Muscle layer of colon (tissue), 2 donors: ENCODE results near the gene DCDC2.

Experiments used
- H3K27ac ChIP-seq: one replicate; pipeline ENCODE4 v1.7.0; 2013; ENCODE audit warnings: low read depth, mild to moderate bottlenecking, low read length, moderate library complexity
- H3K27me3 ChIP-seq, 2 donors: one replicate each; pipeline ENCODE4 v1.7.0; 2013; ENCODE audit warnings: low read length in 2 of 2, mild to moderate bottlenecking in 2 of 2; ENCODE audit not compliant: insufficient read depth in 2 of 2, control insufficient read depth in 1 of 2
- H3K36me3 ChIP-seq: one replicate; pipeline ENCODE4 v1.7.0; 2013; ENCODE audit warnings: mild to moderate bottlenecking, low read length; ENCODE audit not compliant: insufficient read depth
- H3K4me1 ChIP-seq: one replicate; pipeline ENCODE4 v1.7.0; 2013; ENCODE audit warnings: mild to moderate bottlenecking, low read length; ENCODE audit not compliant: insufficient read depth
- H3K4me3 ChIP-seq, 2 donors: one replicate each; pipeline ENCODE4 v1.7.0; 2013; ENCODE audit warnings: low read length in 2 of 2, low read depth in 1 of 2, mild to moderate bottlenecking in 1 of 2, moderate library complexity in 1 of 2
- H3K9ac ChIP-seq: one replicate; pipeline ENCODE4 v1.7.0; 2013; ENCODE audit warnings: low read length
- H3K9me3 ChIP-seq: one replicate; pipeline ENCODE4 v1.7.0; 2013; ENCODE audit warnings: mild to moderate bottlenecking, low read length
- donor health status: abdominal sarcoma.
- donor health status: Adenocarcinoma of cecum.

DCDC2 gene

DNA sequence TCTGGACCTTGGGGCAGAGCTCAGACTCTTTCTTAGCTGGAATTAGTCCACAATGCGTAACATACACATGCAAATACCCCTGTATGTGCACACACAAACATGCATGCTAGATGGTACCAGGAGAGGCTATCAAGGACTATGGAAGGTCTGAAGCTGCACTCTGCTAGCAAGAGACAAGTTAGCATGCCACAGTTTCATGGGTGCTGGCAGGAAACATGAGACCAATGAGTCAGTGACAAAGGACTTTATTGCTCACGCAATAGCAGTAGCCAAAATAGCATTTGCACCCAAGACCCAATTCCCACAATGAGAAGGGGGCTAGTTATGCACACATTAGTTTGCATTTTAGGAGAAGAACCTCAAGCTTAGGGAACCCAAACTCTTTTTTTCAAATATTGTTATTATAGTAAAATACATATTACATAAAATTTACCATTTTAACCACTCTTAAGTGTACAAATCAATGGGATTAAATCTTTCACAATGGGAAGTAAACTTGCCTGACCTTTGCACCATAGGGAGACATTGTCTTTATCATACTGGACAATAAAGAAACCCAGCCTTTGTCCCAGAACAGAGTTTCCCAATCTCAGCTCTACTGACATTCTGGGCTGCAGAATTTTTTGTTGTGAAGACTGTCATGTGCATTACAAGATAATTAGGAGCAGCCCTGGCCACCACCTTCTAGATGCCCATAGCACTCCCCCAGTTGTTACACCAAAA lies 162.7 kb downstream of the DCDC2 start:
- Histone ChIP-seq H3K9me3 (no peaks in the 10 kb centered on the region), H3K27me3 (no peaks in the 10 kb centered on the region), H3K27ac (no peak overlapping the region), H3K36me3 (no peaks in the 10 kb centered on the region), H3K4me3 (no peak overlapping the region), H3K9ac (no peak overlapping the region), H3K4me1 (no peaks in the 10 kb centered on the region)

GRCh38 chr6:24193364-24193763 lies 164.5 kb downstream of the DCDC2 start:
- H3K36me3 ChIP-seq, result no peaks in the 10 kb centered on the region
- no peaks in the 10 kb centered on the region for H3K9me3 ChIP-seq
- H3K27me3 ChIP-seq, result no peaks in the 10 kb centered on the region
- no peak overlapping the region for H3K27ac ChIP-seq
- H3K4me1 ChIP-seq, result no peaks in the 10 kb centered on the region
- no peak overlapping the region for H3K4me3 ChIP-seq
- H3K9ac ChIP-seq, result no peak overlapping the region

- H3K4me3 ChIP-seq, result no peak overlapping the region
- no peaks in the 10 kb centered on the region for H3K4me1 ChIP-seq
- H3K27ac ChIP-seq, result no peak overlapping the region
- H3K9me3 ChIP-seq, result no peaks in the 10 kb centered on the region
- H3K27me3 ChIP-seq, result no peaks in the 10 kb centered on the region
- H3K9ac ChIP-seq, result no peak overlapping the region
- no peaks in the 10 kb centered on the region for H3K36me3 ChIP-seq
Measured at GRCh38 chr6:24191346-24191745, 166.5 kb downstream of the DCDC2 start.

DNA sequence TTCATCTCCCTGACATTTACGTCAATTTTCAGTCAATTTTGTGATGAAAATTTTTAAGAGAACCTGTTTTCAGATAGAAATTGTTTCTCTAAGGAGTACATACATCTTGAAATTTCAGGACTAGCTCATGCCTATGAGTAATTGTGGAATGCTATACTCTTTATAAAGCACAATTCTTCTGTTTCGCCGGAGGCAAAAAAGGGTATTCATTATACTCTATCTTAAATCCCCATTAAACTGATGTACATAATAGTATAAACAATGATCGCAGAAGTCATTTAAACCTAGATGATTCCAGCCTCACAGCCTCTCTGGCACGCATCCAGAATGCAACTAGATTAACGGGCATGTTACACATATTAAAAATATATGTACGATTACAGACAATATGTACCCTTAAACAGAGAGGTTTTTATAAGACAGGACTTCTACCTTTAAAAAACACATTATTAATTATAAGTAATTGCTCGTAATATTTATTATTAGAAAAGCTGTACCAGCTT lies 169.2 kb downstream of the DCDC2 start:
- H3K27me3 ChIP-seq, result no peaks in the 10 kb centered on the region
- no peaks in the 10 kb centered on the region for H3K36me3 ChIP-seq
- no peaks in the 10 kb centered on the region for H3K4me1 ChIP-seq
- H3K27ac ChIP-seq, result no peak overlapping the region
- no peaks in the 10 kb centered on the region for H3K9me3 ChIP-seq
- no peak overlapping the region for H3K4me3 ChIP-seq
- no peak overlapping the region for H3K9ac ChIP-seq

GRCh38 chr6:24187965-24188577 lies 169.8 kb downstream of the DCDC2 start:
- H3K4me1 ChIP-seq, result no peaks in the 10 kb centered on the region
- H3K4me3 ChIP-seq, result no peak overlapping the region
- no peak overlapping the region for H3K27ac ChIP-seq
- H3K36me3 ChIP-seq, result no peaks in the 10 kb centered on the region
- no peak overlapping the region for H3K9ac ChIP-seq
- no peaks in the 10 kb centered on the region for H3K27me3 ChIP-seq
- no peaks in the 10 kb centered on the region for H3K9me3 ChIP-seq

DNA sequence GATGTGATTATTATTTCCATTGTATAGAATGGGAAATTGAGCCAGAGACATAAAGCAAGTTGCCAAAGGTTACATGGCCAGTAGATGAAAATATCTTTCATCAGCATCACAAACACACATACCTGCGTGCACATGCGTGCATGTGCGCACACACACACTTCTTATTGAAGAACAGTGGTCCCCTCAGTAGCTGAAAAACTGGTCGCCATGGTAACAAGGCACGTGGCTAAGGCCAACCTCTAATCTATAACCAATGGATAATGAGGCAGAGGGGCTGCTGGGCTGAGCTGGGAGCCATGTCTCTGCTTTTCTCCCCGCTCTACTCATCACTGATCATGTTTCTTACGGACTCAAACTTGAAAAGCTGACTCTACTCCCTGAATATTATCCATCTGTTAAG lies 171.5 kb downstream of the DCDC2 start:
- no peak overlapping the region for H3K27ac ChIP-seq
- no peaks in the 10 kb centered on the region for H3K4me1 ChIP-seq
- no peaks in the 10 kb centered on the region for H3K36me3 ChIP-seq
- H3K4me3 ChIP-seq, result no peak overlapping the region
- no peak overlapping the region for H3K9ac ChIP-seq
- H3K9me3 ChIP-seq, result no peaks in the 10 kb centered on the region
- no peaks in the 10 kb centered on the region for H3K27me3 ChIP-seq

DNA sequence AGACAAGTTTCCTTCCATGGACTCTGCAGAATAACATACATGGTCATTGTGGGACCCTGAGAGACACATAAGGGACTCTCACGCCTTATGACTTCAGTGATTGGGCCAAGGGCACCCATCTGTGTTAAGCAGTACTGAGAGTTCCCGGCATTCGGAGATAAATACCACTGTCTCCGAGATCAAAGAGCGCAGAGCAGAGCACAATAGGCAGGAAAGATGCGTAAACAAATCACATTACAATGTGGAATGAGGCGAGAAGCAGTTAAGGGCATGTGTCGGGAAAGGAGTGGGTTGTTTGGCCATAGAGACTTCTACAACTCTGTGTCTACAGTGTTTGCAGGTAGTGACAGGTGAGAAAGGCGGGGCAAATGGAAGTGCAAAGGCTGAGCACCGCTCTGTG lies 174.3 kb downstream of the DCDC2 start:
- no peaks in the 10 kb centered on the region for H3K9me3 ChIP-seq
- H3K4me3 ChIP-seq, result no peak overlapping the region
- no peaks in the 10 kb centered on the region for H3K4me1 ChIP-seq
- no peak overlapping the region for H3K27ac ChIP-seq
- no peaks in the 10 kb centered on the region for H3K27me3 ChIP-seq
- no peak overlapping the region for H3K9ac ChIP-seq
- no peaks in the 10 kb centered on the region for H3K36me3 ChIP-seq

GRCh38 chr6:24157886-24158285 lies 200.0 kb downstream of the DCDC2 start:
- Histone ChIP-seq H3K27ac (no peak overlapping the region), H3K27me3 (no peaks in the 10 kb centered on the region), H3K4me3 (no peak overlapping the region), H3K9me3 (no peaks in the 10 kb centered on the region), H3K36me3 (no peaks in the 10 kb centered on the region), H3K9ac (no peak overlapping the region), H3K4me1 (no peaks in the 10 kb centered on the region)

- no peaks in the 10 kb centered on the region for H3K4me1 ChIP-seq
- no peaks in the 10 kb centered on the region for H3K36me3 ChIP-seq
- H3K9ac ChIP-seq, result no peak overlapping the region
- H3K4me3 ChIP-seq, result no peak overlapping the region
- H3K9me3 ChIP-seq, result no peaks in the 10 kb centered on the region
- no peak overlapping the region for H3K27ac ChIP-seq
- no peaks in the 10 kb centered on the region for H3K27me3 ChIP-seq
Measured at GRCh38 chr6:24154121-24154520, 203.7 kb downstream of the DCDC2 start.

DNA sequence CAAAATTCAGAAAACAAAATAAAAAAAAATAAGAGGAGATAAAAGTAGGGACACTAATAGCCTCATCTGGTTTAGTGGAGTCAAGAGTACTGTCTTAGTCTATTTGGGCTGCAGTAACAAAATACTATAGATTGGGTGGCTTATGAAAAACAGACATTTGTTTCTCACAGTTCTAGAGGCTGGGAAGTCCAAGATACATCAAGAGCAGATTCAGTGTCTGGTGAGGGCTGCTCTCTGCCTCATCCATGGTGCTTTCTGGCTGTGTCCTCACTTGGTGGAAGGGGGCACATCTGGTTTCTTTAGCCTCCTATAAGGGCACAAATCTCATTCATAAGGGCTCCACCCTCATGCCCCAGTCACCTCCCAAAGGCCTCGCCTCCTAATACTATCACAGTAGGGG lies 205.8 kb downstream of the DCDC2 start:
- H3K4me1 ChIP-seq, result no peaks in the 10 kb centered on the region
- H3K9ac ChIP-seq, result no peak overlapping the region
- no peaks in the 10 kb centered on the region for H3K9me3 ChIP-seq
- H3K4me3 ChIP-seq, result no peak overlapping the region
- no peak overlapping the region for H3K27ac ChIP-seq
- H3K36me3 ChIP-seq, result no peaks in the 10 kb centered on the region
- no peaks in the 10 kb centered on the region for H3K27me3 ChIP-seq

GRCh38 chr6:24149836-24150235 lies 208.0 kb downstream of the DCDC2 start:
- Histone ChIP-seq H3K4me1 (no peaks in the 10 kb centered on the region), H3K9me3 (no peaks in the 10 kb centered on the region), H3K36me3 (no peaks in the 10 kb centered on the region), H3K27me3 (no peaks in the 10 kb centered on the region), H3K27ac (no peak overlapping the region), H3K4me3 (no peak overlapping the region), H3K9ac (no peak overlapping the region)

DNA sequence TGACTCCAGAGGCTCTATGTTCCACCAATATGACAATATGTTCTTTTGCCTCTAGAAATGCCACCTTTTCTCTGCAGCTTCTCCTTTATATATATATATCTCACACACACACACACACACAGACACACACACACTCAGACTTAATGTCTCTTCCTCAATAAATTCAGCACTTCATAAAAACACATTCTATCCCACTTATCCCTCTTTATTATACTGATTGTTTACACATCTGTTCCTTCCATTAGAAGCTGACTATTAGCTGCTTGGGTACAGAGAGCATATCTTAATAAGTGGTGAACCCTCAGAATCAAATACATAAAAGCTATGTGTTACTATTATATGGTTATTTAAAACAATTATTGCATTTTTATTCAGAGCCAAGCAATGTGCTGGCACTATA lies 208.6 kb downstream of the DCDC2 start:
- Histone ChIP-seq H3K27me3 (no peaks in the 10 kb centered on the region), H3K27ac (no peak overlapping the region), H3K4me3 (no peak overlapping the region), H3K9ac (no peak overlapping the region), H3K4me1 (no peaks in the 10 kb centered on the region), H3K36me3 (no peaks in the 10 kb centered on the region), H3K9me3 (no peaks in the 10 kb centered on the region)
